HepG2 (cell line): ENCODE data around the gene ASIC3. TPM values are rescaled to one million over a fixed set of nuclear protein-coding genes. Genes with fewer than 3 reads are reported as not detected.

ENCODE experiments used
- BORCS8-MEF2B ChIP-seq: sonication (generic); formaldehyde crosslinking; IDR thresholded peaks from 2 replicates; pipeline ENCODE4 v1.8.0; 2022; ENCODE audit warnings: mild to moderate bottlenecking, missing genetic modification reagents
- CTCF ChIP-seq: sonication (generic); formaldehyde crosslinking; IDR thresholded peaks from 2 replicates; pipeline ENCODE4 v1.5.0; 2020; ENCODE audit warnings: mild to moderate bottlenecking, missing genetic modification reagents, moderate library complexity
- HDAC6 ChIP-seq: fragments of 200-600 bp; sonication (generic); IDR thresholded peaks from 2 replicates; pipeline ENCODE4 v1.7.0; 2017; ENCODE audit warnings: mild to moderate bottlenecking, antibody characterized with exemption, low read length, low read depth
- HOXA9 ChIP-seq: sonication (generic); formaldehyde crosslinking; IDR thresholded peaks from 2 replicates; pipeline ENCODE4 v1.8.1; 2022; ENCODE audit warnings: missing genetic modification reagents, mild to moderate bottlenecking, moderate library complexity, borderline replicate concordance
- HOXD1 ChIP-seq: sonication (generic); formaldehyde crosslinking; IDR thresholded peaks from 2 replicates; pipeline ENCODE4 v1.5.0; 2020; ENCODE audit warnings: missing genetic modification reagents
- IRF2 ChIP-seq: IDR thresholded peaks from 2 replicates; pipeline ENCODE4 v1.6.1; 2018; ENCODE audit warnings: missing genetic modification reagents, missing compliant biosample characterization
- MXD1 ChIP-seq: sonication (generic); formaldehyde crosslinking; IDR thresholded peaks from 2 replicates; pipeline ENCODE4 v1.4.0; 2020; ENCODE audit warnings: mild to moderate bottlenecking, missing genetic modification reagents
- NFYB ChIP-seq: sonication (generic); formaldehyde crosslinking; IDR thresholded peaks from 2 replicates; pipeline ENCODE4 v1.4.0; 2020; ENCODE audit warnings: missing genetic modification reagents
- NR2F1 ChIP-seq, 2 experiments: fragments of 450-650 bp in 1 of 2; formaldehyde crosslinking in 1 of 2; IDR thresholded peaks; 2 replicates each; pipeline versions ENCODE4 v1.5.0 to v1.6.1; 2016 to 2020; ENCODE audit warnings: mild to moderate bottlenecking in 1 of 2, missing compliant biosample characterization in 1 of 2, missing genetic modification reagents in 1 of 2, moderate library complexity in 1 of 2
- ONECUT2 ChIP-seq: sonication (generic); formaldehyde crosslinking; IDR thresholded peaks from 2 replicates; pipeline ENCODE4 v1.4.0; 2020; ENCODE audit warnings: missing genetic modification reagents
- PPARG ChIP-seq: conservative IDR thresholded peaks from 2 replicates; pipeline ENCODE4 v1.6.1; 2016; ENCODE audit warnings: missing biosample characterization, missing genetic modification reagents
- SAP130 ChIP-seq: IDR thresholded peaks from 2 replicates; pipeline ENCODE4 v1.6.1; 2016; ENCODE audit warnings: low read depth
- YY1 ChIP-seq: IDR thresholded peaks from 2 replicates; pipeline ENCODE4 v1.6.1; 2011; ENCODE audit warnings: low read length, low read depth, moderate library complexity, mild to moderate bottlenecking; ENCODE audit not compliant: insufficient read depth, insufficient replicate concordance
- ZBTB3 ChIP-seq: sonication (generic); formaldehyde crosslinking; IDR thresholded peaks from 2 replicates; pipeline ENCODE4 v1.4.0; 2020; ENCODE audit warnings: low read depth, mild to moderate bottlenecking, moderate library complexity, missing genetic modification reagents, borderline replicate concordance
- ZFP36 ChIP-seq: fragments of 150-350 bp; IDR thresholded peaks from 2 replicates; pipeline ENCODE4 v1.6.1; 2018; ENCODE audit warnings: borderline replicate concordance, low read length, low read depth; ENCODE audit not compliant: partially characterized antibody
- ZMAT5 ChIP-seq: sonication (generic); formaldehyde crosslinking; IDR thresholded peaks from 2 replicates; pipeline ENCODE4 v1.5.0; 2020; ENCODE audit warnings: mild to moderate bottlenecking, low read depth, missing genetic modification reagents, borderline replicate concordance
- ZNF292 ChIP-seq: sonication (generic); formaldehyde crosslinking; IDR thresholded peaks from 2 replicates; pipeline ENCODE4 v1.8.1; 2022; ENCODE audit warnings: mild to moderate bottlenecking, low read depth, missing genetic modification reagents, borderline replicate concordance
- ZNF317 ChIP-seq: sonication (generic); formaldehyde crosslinking; IDR thresholded peaks from 2 replicates; pipeline ENCODE4 v1.5.0; 2020; ENCODE audit warnings: mild to moderate bottlenecking, missing genetic modification reagents
- ZNF430 ChIP-seq: sonication (generic); formaldehyde crosslinking; IDR thresholded peaks from 2 replicates; pipeline ENCODE4 v1.9.0; 2021; ENCODE audit warnings: mild to moderate bottlenecking, missing genetic modification reagents
- ZNF543 ChIP-seq: sonication (generic); formaldehyde crosslinking; IDR thresholded peaks from 2 replicates; pipeline ENCODE4 v1.4.0; 2020; ENCODE audit warnings: mild to moderate bottlenecking, missing genetic modification reagents
- ZNF644 ChIP-seq: IDR thresholded peaks from 2 replicates; pipeline ENCODE4 v1.6.1; 2016; ENCODE audit warnings: low read depth
- ZNF674 ChIP-seq: sonication (generic); formaldehyde crosslinking; IDR thresholded peaks from 2 replicates; pipeline ENCODE4 v1.5.0; 2020; ENCODE audit warnings: low read depth, mild to moderate bottlenecking, missing genetic modification reagents
- ZNF704 ChIP-seq: sonication (generic); formaldehyde crosslinking; IDR thresholded peaks from 2 replicates; pipeline ENCODE4 v1.8.1; 2023; ENCODE audit warnings: mild to moderate bottlenecking, inconsistent platforms, moderate library complexity, missing genetic modification reagents, borderline replicate concordance
- ZNF772 ChIP-seq: sonication (generic); formaldehyde crosslinking; IDR thresholded peaks from 2 replicates; pipeline ENCODE4 v1.5.0; 2020; ENCODE audit warnings: mild to moderate bottlenecking, missing genetic modification reagents
- ZNF773 ChIP-seq: sonication (generic); formaldehyde crosslinking; IDR thresholded peaks from 2 replicates; pipeline ENCODE4 v1.4.0; 2020; ENCODE audit warnings: missing genetic modification reagents, borderline replicate concordance
- ZSCAN22 ChIP-seq: sonication (generic); formaldehyde crosslinking; IDR thresholded peaks from 2 replicates; pipeline ENCODE4 v1.4.0; 2020; ENCODE audit warnings: mild to moderate bottlenecking, missing genetic modification reagents
- ZZZ3 ChIP-seq: sonication (generic); formaldehyde crosslinking; IDR thresholded peaks from 2 replicates; pipeline ENCODE4 v1.4.0; 2020; ENCODE audit warnings: missing genetic modification reagents, mild to moderate bottlenecking, borderline replicate concordance
- polyA plus RNA-seq, 8 experiments: library from polyadenylated mRNA; depleted of rRNA in 3 of 8; stranded (reverse) in 7 of 8; unstranded in 1 of 8; fragments of >200 nt; fragmentation: Illumina TruSeq in 4 of 8; extraction: Trizol in 4 of 8; gene quantifications; 2 replicates each; pipeline versions ENCODE4 v1.2.1 to v1.2.3, GENCODE V29; 2011 to 2016; ENCODE audit warnings: low read depth in 4 of 8, missing spikeins in 1 of 8, mixed read lengths in 1 of 8; ENCODE audit not compliant: insufficient read depth in 1 of 8
- total RNA-seq, 5 experiments: library from RNA; depleted of rRNA; stranded (reverse); fragments of >200 nt; fragmentation: Illumina TruSeq; extraction: Trizol; gene quantifications; 2 replicates each; pipeline ENCODE4 v1.2.3, GENCODE V29; 2016; ENCODE audit warnings: low read depth in 1 of 5

Gene ASIC3
- total and polyA plus RNA-seq, 2 of the 13 experiments (the other 11 are each of a cell fraction or from before 2014, with no cell fraction given) = 0.51 TPM; not detected in 1

GRCh38 chr7:151028131-151028947, 20.0 kb upstream of the ASIC3 start, which contains the start of gene ABCB8 (continued):
- TF ChIP-seq HDAC6 (no peak), NFYB (CRISPR knock-in tag) (peak; percentile 97), NR2F1 (CRISPR knock-in tag; IDR thresholded peaks at IDR 0.05) (0 out of 4 replicates have a peak, but pooled peaks of 1 of the 2 experiments have one; percentile 33), ZNF674 (CRISPR knock-in tag) (no peak), ZNF430 (CRISPR knock-in tag) (no peak), ZMAT5 (no peak), ZNF543 (CRISPR knock-in tag) (0 out of 2 replicates have a peak, but pooled peaks have one; percentile 74), IRF2 (CRISPR knock-in tag) (peak; percentile 87), CTCF (peak; percentile 85), MXD1 (CRISPR knock-in tag) (peak; percentile 62; the same call in 1 of the 2 replicates), HOXA9 (CRISPR knock-in tag) (peak; percentile 73; the same call in 1 of the 2 replicates), ZSCAN22 (CRISPR knock-in tag) (no peak), ONECUT2 (CRISPR knock-in tag) (no peak), ZNF704 (CRISPR knock-in tag) (no peak), ZNF317 (peak; percentile 46; the same call in 1 of the 2 replicates), ZNF292 (no peak), ZFP36 (no peak), ZNF772 (CRISPR knock-in tag) (no peak; the same call in 1 of the 2 replicates), ZNF773 (CRISPR knock-in tag) (no peak), BORCS8-MEF2B (no peak), HOXD1 (CRISPR knock-in tag) (peak; percentile 89), ZBTB3 (no peak), PPARG (CRISPR knock-in tag) (peak; percentile 38; the same call in 1 of the 2 replicates), YY1 (peak; percentile 70), ZZZ3 (CRISPR knock-in tag) (peak; percentile 66; the same call in 1 of the 2 replicates), ZNF644 (no peak), SAP130 (CRISPR knock-in tag) (peak; percentile 90)
